Activated CD8-positive, alpha-beta memory T cell treated with anti-CD3 and anti-CD28 coated beads, Interleukin-2, amount 50 U/mL, for 24 hours (primary cell): Measurements from ENCODE around the gene YY1.

Experiments used
- DNase-seq: peaks from one replicate; pipeline ENCODE4 v3.0.0-alpha.2; 2020; ENCODE audit errors: extremely low read depth

YY1 gene

GRCh38 chr14:100313464-100314230, 74.7 kb downstream of the YY1 start:
- no peak for DNase-seq

- no peak for DNase-seq
Observed at GRCh38 chr14:100314724-100315123, 75.8 kb downstream of the YY1 start.

- no peak for DNase-seq
Observed at GRCh38 chr14:100317389-100317788, 78.4 kb downstream of the YY1 start.

GRCh38 chr14:100317912-100318808, 79.2 kb downstream of the YY1 start:
- peak; percentile 25 for DNase-seq

- no peak for DNase-seq
Observed at GRCh38 chr14:100320157-100320856, 81.4 kb downstream of the YY1 start.

GRCh38 chr14:100321473-100322137, 82.7 kb downstream of the YY1 start:
- DNase-seq = no peak

- no peak for DNase-seq
Observed at GRCh38 chr14:100322138-100322957, 83.4 kb downstream of the YY1 start.

- no peak for DNase-seq
Observed at GRCh38 chr14:100323121-100323941, 84.4 kb downstream of the YY1 start, which contains the start of gene SLC25A47. Gene SLC25A47, plus strand, starts transcription at chr14:100323339. Its CDS starts 76 bp downstream, at chr14:100323415.

- no peak for DNase-seq
Observed at GRCh38 chr14:100323942-100324307, 85.0 kb downstream of the YY1 start.

GRCh38 chr14:100325231-100325632, 86.3 kb downstream of the YY1 start:
- no peak for DNase-seq

- no peak for DNase-seq
Observed at GRCh38 chr14:100325958-100326357, 87.0 kb downstream of the YY1 start.

GRCh38 chr14:100327128-100327527, 88.2 kb downstream of the YY1 start:
- no peak for DNase-seq

GRCh38 chr14:100328495-100329163, 89.7 kb downstream of the YY1 start:
- DNase-seq = no peak

- no peak for DNase-seq
Observed at GRCh38 chr14:100329233-100330006, 90.5 kb downstream of the YY1 start.

GRCh38 chr14:100330007-100330344, 91.0 kb downstream of the YY1 start:
- no peak for DNase-seq

- DNase-seq = no peak
Observed at GRCh38 chr14:100330388-100330931, 91.5 kb downstream of the YY1 start.

GRCh38 chr14:100332071-100332639, 93.2 kb downstream of the YY1 start:
- no peak for DNase-seq
